Measurements from ENCODE around the gene DPP4. TPM values are rescaled to one million over a fixed set of nuclear protein-coding genes. Genes with fewer than 3 reads are reported as not detected.

The DPP4 gene
- total RNA-seq, 2 donors from 2014 or later = 36.8 to 76.0 TPM

- Histone ChIP-seq H3K36me3 (no peaks in the 10 kb centered on the region), H3K27ac (no peak overlapping the region), H3K9me3 (no peaks in the 10 kb centered on the region), H3K4me1 (replicated peaks) (no peaks in the 10 kb centered on the region), H3K4me3 (no peak overlapping the region), H3K27me3 (replicated peaks; ENCODE audit: insufficient read depth) (no peaks in the 10 kb centered on the region)
- 74% methylated on average over 2 of the region's 2 CpGs for WGBS
- no peak for DNase-seq (ENCODE audit: low spot score)
- intact Hi-C loops (cut with DNase I) = no loop called here
- no peak for TF ChIP-seq CTCF (IDR thresholded peaks at IDR 0.05)
- no peak for TF ChIP-seq POLR2AphosphoS5 (IDR thresholded peaks at IDR 0.05)
- no peak for TF ChIP-seq POLR2A (IDR thresholded peaks at IDR 0.05)
These were observed 101.1 kb downstream of the DPP4 start for GRCh38 chr2:161972866-161973265.

GRCh38 chr2:161972232-161972631, 101.8 kb downstream of the DPP4 start:
- Histone ChIP-seq H3K36me3 (no peaks in the 10 kb centered on the region), H3K27me3 (replicated peaks; ENCODE audit: insufficient read depth) (no peaks in the 10 kb centered on the region), H3K27ac (no peak overlapping the region), H3K4me1 (replicated peaks) (no peaks in the 10 kb centered on the region), H3K4me3 (no peak overlapping the region), H3K9me3 (no peaks in the 10 kb centered on the region)
- 100% methylated on average over 1 of the region's 1 CpG for WGBS
- intact Hi-C loops (cut with DNase I) = no loop called here
- TF ChIP-seq POLR2AphosphoS5 (IDR thresholded peaks at IDR 0.05) (no peak), POLR2A (IDR thresholded peaks at IDR 0.05) (no peak), CTCF (IDR thresholded peaks at IDR 0.05) (no peak)
- DNase-seq (ENCODE audit: low spot score) = no peak

GRCh38 chr2:161971551-161971950, 102.5 kb downstream of the DPP4 start:
- H3K27me3 ChIP-seq (replicated peaks; ENCODE audit: insufficient read depth) = no peaks in the 10 kb centered on the region
- H3K4me1 ChIP-seq (replicated peaks) = no peaks in the 10 kb centered on the region
- intact Hi-C loops (cut with DNase I) = no loop called here
- H3K36me3 ChIP-seq = no peaks in the 10 kb centered on the region
- no peak overlapping the region for H3K27ac ChIP-seq
- no peaks in the 10 kb centered on the region for H3K9me3 ChIP-seq
- no peak for TF ChIP-seq POLR2AphosphoS5 (IDR thresholded peaks at IDR 0.05)
- no peak for TF ChIP-seq CTCF (IDR thresholded peaks at IDR 0.05)
- TF ChIP-seq POLR2A (IDR thresholded peaks at IDR 0.05) = no peak
- 63% methylated on average over 9 of the region's 9 CpGs for WGBS
- no peak overlapping the region for H3K4me3 ChIP-seq
- DNase-seq (ENCODE audit: low spot score) = no peak

GRCh38 chr2:161969159-161969558, 104.9 kb downstream of the DPP4 start:
- Histone ChIP-seq H3K27me3 (replicated peaks; ENCODE audit: insufficient read depth) (no peaks in the 10 kb centered on the region), H3K4me1 (replicated peaks) (no peaks in the 10 kb centered on the region), H3K27ac (no peak overlapping the region), H3K9me3 (no peaks in the 10 kb centered on the region), H3K4me3 (no peak overlapping the region), H3K36me3 (no peaks in the 10 kb centered on the region)
- intact Hi-C loops (cut with DNase I) = no loop called here
- DNase-seq (ENCODE audit: low spot score) = no peak
- no peak for TF ChIP-seq CTCF (IDR thresholded peaks at IDR 0.05)
- WGBS = 86% methylated on average over 1 of the region's 1 CpG

GRCh38 chr2:161965994-161966393, 108.0 kb downstream of the DPP4 start:
- intact Hi-C loops (cut with DNase I) = no loop called here
- Histone ChIP-seq H3K27me3 (replicated peaks; ENCODE audit: insufficient read depth) (no peaks in the 10 kb centered on the region), H3K27ac (no peak overlapping the region), H3K36me3 (no peaks in the 10 kb centered on the region), H3K4me3 (no peak overlapping the region), H3K4me1 (replicated peaks) (no peaks in the 10 kb centered on the region), H3K9me3 (no peaks in the 10 kb centered on the region)
- WGBS = 0% methylated on average over 1 of the region's 1 CpG
- DNase-seq (ENCODE audit: low spot score) = no peak
- no peak for TF ChIP-seq POLR2A (IDR thresholded peaks at IDR 0.05)
- no peak for TF ChIP-seq POLR2AphosphoS5 (IDR thresholded peaks at IDR 0.05)
- no peak for TF ChIP-seq CTCF (IDR thresholded peaks at IDR 0.05)

Measured in prostate gland (tissue), 2 donors.